Measurements from ENCODE around the gene SCYGR8.

DNA sequence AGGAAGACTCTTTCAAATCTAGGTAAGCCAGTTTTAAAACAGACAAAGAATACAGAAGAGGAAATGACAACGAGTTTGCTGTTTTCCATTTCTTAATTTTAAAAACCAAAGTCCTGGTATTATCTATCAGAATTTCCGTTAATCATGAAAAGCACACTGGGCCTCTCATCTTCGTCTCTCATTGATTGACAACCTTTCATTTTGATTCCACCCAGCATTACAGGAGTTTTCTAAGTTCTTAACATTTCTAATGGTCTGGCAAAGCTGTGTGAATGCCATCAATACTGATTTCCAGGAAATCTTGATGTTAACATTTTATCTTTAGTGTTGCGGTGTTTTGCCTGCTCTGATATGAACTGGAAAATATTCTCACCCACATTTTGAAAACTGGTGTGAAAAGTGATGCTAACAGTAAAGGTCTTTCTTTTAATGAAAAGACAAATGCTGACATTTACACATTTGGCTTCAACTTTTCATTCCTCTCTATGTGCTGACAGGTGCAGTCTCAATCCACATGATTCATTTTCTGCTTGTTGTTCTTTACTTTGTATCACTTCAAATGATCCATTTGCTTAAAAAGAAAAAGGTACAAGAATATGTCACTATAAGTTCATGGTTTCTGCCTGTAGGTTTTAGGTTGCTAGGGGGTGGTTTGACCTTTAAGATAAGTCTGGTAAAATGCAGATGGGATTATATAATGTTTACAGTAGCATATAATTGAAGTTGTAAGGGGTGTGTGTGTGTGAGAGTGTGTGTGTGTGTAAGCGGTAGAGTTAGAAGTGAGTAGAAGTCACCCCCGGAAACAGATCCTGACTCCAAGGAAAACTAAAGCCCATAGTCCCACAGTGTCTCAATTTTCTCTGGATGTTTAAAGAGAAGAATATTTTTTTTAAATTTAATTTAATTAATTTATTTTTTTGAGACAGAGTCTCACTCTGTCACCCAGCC, 29.5 kb downstream of the SCYGR8 start:
- TF ChIP-seq, protein P1, sequence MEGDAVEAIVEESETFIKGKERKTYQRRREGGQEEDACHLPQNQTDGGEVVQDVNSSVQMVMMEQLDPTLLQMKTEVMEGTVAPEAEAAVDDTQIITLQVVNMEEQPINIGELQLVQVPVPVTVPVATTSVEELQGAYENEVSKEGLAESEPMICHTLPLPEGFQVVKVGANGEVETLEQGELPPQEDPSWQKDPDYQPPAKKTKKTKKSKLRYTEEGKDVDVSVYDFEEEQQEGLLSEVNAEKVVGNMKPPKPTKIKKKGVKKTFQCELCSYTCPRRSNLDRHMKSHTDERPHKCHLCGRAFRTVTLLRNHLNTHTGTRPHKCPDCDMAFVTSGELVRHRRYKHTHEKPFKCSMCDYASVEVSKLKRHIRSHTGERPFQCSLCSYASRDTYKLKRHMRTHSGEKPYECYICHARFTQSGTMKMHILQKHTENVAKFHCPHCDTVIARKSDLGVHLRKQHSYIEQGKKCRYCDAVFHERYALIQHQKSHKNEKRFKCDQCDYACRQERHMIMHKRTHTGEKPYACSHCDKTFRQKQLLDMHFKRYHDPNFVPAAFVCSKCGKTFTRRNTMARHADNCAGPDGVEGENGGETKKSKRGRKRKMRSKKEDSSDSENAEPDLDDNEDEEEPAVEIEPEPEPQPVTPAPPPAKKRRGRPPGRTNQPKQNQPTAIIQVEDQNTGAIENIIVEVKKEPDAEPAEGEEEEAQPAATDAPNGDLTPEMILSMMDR (IDR thresholded peaks at IDR 0.05): no peak
- no peak for TF ChIP-seq POLR2AphosphoS5 (IDR thresholded peaks at IDR 0.05; ENCODE audit: low read depth, low read length)
- TF ChIP-seq TCF7L2 (IDR thresholded peaks at IDR 0.05; ENCODE audit: low read depth, low read length): no peak
- TF ChIP-seq, protein P2, sequence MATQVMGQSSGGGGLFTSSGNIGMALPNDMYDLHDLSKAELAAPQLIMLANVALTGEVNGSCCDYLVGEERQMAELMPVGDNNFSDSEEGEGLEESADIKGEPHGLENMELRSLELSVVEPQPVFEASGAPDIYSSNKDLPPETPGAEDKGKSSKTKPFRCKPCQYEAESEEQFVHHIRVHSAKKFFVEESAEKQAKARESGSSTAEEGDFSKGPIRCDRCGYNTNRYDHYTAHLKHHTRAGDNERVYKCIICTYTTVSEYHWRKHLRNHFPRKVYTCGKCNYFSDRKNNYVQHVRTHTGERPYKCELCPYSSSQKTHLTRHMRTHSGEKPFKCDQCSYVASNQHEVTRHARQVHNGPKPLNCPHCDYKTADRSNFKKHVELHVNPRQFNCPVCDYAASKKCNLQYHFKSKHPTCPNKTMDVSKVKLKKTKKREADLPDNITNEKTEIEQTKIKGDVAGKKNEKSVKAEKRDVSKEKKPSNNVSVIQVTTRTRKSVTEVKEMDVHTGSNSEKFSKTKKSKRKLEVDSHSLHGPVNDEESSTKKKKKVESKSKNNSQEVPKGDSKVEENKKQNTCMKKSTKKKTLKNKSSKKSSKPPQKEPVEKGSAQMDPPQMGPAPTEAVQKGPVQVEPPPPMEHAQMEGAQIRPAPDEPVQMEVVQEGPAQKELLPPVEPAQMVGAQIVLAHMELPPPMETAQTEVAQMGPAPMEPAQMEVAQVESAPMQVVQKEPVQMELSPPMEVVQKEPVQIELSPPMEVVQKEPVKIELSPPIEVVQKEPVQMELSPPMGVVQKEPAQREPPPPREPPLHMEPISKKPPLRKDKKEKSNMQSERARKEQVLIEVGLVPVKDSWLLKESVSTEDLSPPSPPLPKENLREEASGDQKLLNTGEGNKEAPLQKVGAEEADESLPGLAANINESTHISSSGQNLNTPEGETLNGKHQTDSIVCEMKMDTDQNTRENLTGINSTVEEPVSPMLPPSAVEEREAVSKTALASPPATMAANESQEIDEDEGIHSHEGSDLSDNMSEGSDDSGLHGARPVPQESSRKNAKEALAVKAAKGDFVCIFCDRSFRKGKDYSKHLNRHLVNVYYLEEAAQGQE (IDR thresholded peaks at IDR 0.05; ENCODE audit: insufficient read depth in 1 of 2, low read depth in 2 of 2, low read length in 1 of 2): no peak

Data from Panc1 (cell line).